Activated naive CD4-positive, alpha-beta T cell treated with anti-CD3 and anti-CD28 coated beads, Interleukin-2, amount 10 ng/mL, durations not matched to agents 7 days and 5 days (primary cell): ENCODE results near the gene PITPNC1.

Experiments used
- CTCF ChIA-PET: fragments of 350-600 bp; sonication (Branson Sonifier 250); formaldehyde crosslinking; loops from one replicate; lab custom pipeline; 2021; ENCODE audit warnings: antibody characterized with exemption; lab: Charles Lee
- DNase-seq: peaks from one replicate; pipeline ENCODE4 v3.0.0-alpha.2; 2020
- H3K27ac Mint-ChIP-seq: one replicate; pipeline ENCODE4 v1.8.0; 2021; ENCODE audit warnings: mild to moderate bottlenecking, moderate library complexity, mixed read lengths
- H3K27me3 Mint-ChIP-seq: one replicate; pipeline ENCODE4 v1.8.0; 2021; ENCODE audit warnings: mild to moderate bottlenecking, mixed read lengths
- H3K36me3 Mint-ChIP-seq: one replicate; pipeline ENCODE4 v1.8.0; 2021; ENCODE audit warnings: mixed read lengths
- H3K4me1 Mint-ChIP-seq: one replicate; pipeline ENCODE4 v1.8.0; 2021; ENCODE audit warnings: mixed read lengths
- H3K4me3 Mint-ChIP-seq: one replicate; pipeline ENCODE4 v1.8.0; 2021; ENCODE audit warnings: mild to moderate bottlenecking, moderate library complexity, mixed read lengths
- H3K9me3 Mint-ChIP-seq: one replicate; pipeline ENCODE4 v1.8.0; 2021; ENCODE audit warnings: mixed read lengths

PITPNC1 gene

DNA sequence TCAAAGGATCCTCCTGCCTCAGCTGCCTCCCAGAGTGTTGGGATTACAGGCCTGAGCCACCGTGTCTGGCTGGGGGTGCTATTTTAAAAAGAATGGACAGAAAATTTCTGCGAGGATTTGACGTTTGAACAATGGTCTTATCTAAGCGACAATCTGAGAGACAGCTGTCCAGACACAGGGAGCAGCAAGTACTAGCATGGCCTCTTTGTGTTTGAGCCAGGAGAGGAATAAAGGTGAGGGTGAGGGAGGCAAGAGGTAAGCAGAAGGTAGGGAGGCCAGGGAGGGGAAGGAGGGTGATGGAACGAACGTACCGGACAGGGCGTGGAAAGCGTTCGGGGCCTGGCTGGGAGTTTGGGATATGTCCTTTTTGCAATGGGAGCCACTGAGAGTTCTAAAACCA is 59.2 kb downstream of the PITPNC1 start:
- Mint-ChIP-seq H3K27ac (peak overlapping the region; percentile 98), H3K27me3 (no peaks in the 10 kb centered on the region), H3K9me3 (peaks cover 6% of the 10 kb centered on the region), H3K4me3 (no peak overlapping the region), H3K36me3 (peaks cover 33% of the 10 kb centered on the region), H3K4me1 (peaks cover 95% of the 10 kb centered on the region)
- no peak for DNase-seq
- CTCF ChIA-PET: interaction anchor here (1.0 to 1.1 kb wide), 2 partner anchors 14 to 49 kb away, joined by 3 read pairs; no protein-coding TSS in a partner anchor

DNA sequence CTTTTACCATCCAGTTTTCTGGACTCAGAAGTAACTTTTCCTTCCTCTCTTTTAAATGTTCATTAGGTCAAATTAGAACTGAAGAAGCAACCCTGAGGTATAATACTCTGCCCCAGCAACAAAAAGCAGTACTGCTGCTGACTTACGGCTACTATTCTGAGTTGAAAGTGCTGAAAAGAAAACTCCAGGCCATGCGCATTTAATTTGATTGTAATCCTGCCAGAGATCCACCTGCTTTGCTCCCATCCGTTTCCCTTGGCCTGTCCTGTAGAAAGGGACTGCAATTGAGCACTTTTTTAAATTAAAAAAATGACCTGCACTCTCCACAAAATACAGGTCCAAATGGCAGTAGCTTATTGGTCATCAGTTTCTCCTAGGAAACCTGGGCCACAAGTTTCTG is 61.6 kb downstream of the PITPNC1 start:
- DNase-seq: no peak
- peaks cover 24% of the 10 kb centered on the region for H3K36me3 Mint-ChIP-seq
- peak overlapping the region; percentile 67 for H3K27ac Mint-ChIP-seq
- no peak overlapping the region for H3K4me3 Mint-ChIP-seq
- CTCF ChIA-PET: interaction anchor here (1.0 to 5.0 kb wide), 3 partner anchors 37 to 52 kb away, joined by 3 to 24 read pairs (median 4); no protein-coding TSS in a partner anchor
- no peaks in the 10 kb centered on the region for H3K9me3 Mint-ChIP-seq
- H3K27me3 Mint-ChIP-seq: no peaks in the 10 kb centered on the region
- peaks cover 91% of the 10 kb centered on the region for H3K4me1 Mint-ChIP-seq

DNA sequence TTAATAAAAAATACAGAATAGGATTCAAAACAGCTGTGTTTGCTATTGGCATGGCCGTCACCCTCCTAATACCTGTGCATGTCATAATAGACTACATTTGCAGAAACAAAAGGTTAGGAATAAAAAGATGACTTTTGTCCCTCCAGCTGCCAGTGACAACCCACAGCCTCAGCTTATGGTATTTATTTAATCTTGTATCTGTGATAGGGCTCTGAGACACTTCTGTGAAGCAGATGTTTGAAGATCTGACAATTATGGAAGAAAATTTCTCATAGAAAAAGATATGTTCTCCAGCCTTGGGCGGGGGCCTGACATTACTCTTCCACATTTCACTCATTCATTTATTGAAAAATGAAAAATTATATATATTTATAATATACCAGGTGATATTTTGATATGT is 62.2 kb downstream of the PITPNC1 start:
- CTCF ChIA-PET: interaction anchor here (1.0 to 5.0 kb wide), 2 partner anchors 36 to 53 kb away, joined by 4 to 24 read pairs; no protein-coding TSS in a partner anchor
- Mint-ChIP-seq H3K9me3 (no peaks in the 10 kb centered on the region), H3K36me3 (peaks cover 28% of the 10 kb centered on the region), H3K27me3 (no peaks in the 10 kb centered on the region), H3K4me1 (peaks cover 90% of the 10 kb centered on the region), H3K4me3 (no peak overlapping the region), H3K27ac (peak overlapping the region; percentile 100)
- DNase-seq: no peak

DNA sequence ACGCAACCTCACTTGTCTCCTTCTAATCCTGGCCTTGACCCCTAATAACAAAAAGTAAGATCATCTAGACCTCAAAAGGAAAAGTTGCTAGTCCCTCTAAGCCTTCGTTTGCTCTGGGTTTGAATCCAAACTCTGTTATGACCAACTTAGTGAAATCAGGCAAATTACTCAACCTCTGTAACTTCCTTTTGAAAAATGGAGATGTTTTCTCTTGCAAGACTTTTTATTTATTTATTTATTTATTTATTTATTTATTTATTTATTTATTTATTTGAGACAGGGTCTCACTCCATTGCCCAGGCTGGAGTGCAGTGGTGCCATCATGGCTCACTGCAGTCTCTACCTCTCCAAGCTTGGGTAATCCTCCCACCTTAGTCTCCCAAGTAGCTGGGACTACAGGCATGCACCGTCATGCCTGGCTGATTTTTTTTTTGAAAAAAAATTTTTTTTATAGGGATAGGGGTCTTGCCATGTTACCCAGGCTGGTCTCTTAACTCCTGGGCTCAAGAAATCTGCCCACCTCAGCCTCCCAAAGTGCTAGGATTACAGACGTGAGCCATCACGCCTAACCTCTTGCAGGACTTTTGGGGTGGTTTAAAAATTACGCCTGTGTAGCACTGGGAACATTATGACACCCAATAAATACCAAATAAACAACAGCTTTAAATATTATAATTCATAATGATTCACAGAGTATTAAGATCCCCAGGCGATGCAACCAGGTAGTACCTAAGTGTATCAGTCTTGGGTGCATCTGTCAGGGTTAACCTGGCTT is 63.4 kb downstream of the PITPNC1 start:
- H3K4me3 Mint-ChIP-seq: peak overlapping the region; percentile 77
- H3K4me1 Mint-ChIP-seq: peaks cover 86% of the 10 kb centered on the region
- H3K9me3 Mint-ChIP-seq: no peaks in the 10 kb centered on the region
- CTCF ChIA-PET: interaction anchor here (0.9 to 5.0 kb wide), 12 partner anchors 9 to 162 kb away, joined by 4 to 35 read pairs (median 7); no protein-coding TSS in a partner anchor
- no peaks in the 10 kb centered on the region for H3K27me3 Mint-ChIP-seq
- DNase-seq: no peak
- H3K36me3 Mint-ChIP-seq: peaks cover 30% of the 10 kb centered on the region
- peak overlapping the region; percentile 100 for H3K27ac Mint-ChIP-seq

DNA sequence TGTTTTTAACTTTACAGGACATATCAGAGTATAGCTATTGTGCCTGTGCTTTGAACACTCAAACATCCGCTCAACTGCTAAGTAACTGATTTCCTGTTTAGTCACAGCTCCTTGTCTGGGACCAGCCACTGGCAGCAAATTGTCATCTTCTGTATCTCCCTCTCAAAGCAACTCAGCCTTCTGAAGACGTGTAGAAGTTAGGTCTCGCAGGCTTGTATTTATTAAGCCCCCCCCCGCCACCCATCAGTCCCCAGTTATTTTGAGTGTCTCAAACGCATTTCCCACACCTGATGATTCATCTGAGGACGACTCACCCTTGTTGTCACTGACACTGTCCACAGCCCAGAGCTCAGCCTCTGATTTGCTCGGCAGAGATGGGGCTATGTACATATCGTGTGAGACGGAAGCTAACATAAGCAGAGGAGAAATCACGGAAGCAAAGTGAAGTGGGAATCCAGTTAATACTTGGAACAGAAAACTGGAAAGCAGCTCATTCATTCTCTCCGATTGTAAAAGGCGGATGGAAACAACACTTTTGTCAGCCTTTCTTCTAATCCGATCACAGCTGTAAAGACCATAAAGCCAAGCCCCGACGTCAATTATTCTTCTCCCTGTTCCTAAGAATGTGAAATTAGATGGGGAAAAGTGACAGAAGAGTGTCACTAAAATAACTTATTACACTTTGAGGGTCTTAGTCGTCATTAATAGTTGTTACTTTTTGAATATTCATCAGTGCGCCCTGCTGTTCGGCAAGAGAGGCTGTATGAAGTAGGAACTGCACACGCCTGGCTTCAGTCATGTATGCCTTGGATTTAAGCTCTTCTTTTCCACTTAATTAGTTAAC is 64.2 kb downstream of the PITPNC1 start:
- no peaks in the 10 kb centered on the region for H3K9me3 Mint-ChIP-seq
- peaks cover 82% of the 10 kb centered on the region for H3K4me1 Mint-ChIP-seq
- DNase-seq: peak; percentile 80
- H3K4me3 Mint-ChIP-seq: peak overlapping the region; percentile 77
- H3K27me3 Mint-ChIP-seq: no peaks in the 10 kb centered on the region
- H3K36me3 Mint-ChIP-seq: peaks cover 33% of the 10 kb centered on the region
- peak overlapping the region; percentile 100 for H3K27ac Mint-ChIP-seq
- CTCF ChIA-PET: interaction anchor here (0.9 to 5.0 kb wide), 15 partner anchors 8 to 162 kb away, joined by 3 to 35 read pairs (median 6); no protein-coding TSS in a partner anchor

DNA sequence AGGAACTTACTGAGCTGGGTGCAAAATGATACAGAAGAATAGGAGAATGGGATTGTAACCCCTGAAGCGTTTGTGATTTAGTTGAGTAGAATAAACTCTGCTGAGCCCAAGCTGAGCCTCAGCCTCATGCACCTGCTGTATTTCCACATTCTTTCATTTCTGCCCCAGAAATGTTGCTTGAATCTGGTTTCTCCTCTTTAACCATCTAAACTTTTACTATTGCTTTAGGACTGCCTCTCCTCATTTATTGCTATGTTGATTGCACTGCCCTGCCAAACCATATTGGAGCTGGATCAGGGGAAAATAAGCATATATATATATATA is 64.8 kb downstream of the PITPNC1 start:
- H3K36me3 Mint-ChIP-seq: peaks cover 30% of the 10 kb centered on the region
- CTCF ChIA-PET: interaction anchor here (1.0 to 5.0 kb wide), 13 partner anchors 8 to 161 kb away, joined by 3 to 35 read pairs (median 6); no protein-coding TSS in a partner anchor
- H3K27ac Mint-ChIP-seq: peak overlapping the region; percentile 100
- no peaks in the 10 kb centered on the region for H3K27me3 Mint-ChIP-seq
- peaks cover 76% of the 10 kb centered on the region for H3K4me1 Mint-ChIP-seq
- no peaks in the 10 kb centered on the region for H3K9me3 Mint-ChIP-seq
- H3K4me3 Mint-ChIP-seq: peak overlapping the region; percentile 77
- no peak for DNase-seq

DNA sequence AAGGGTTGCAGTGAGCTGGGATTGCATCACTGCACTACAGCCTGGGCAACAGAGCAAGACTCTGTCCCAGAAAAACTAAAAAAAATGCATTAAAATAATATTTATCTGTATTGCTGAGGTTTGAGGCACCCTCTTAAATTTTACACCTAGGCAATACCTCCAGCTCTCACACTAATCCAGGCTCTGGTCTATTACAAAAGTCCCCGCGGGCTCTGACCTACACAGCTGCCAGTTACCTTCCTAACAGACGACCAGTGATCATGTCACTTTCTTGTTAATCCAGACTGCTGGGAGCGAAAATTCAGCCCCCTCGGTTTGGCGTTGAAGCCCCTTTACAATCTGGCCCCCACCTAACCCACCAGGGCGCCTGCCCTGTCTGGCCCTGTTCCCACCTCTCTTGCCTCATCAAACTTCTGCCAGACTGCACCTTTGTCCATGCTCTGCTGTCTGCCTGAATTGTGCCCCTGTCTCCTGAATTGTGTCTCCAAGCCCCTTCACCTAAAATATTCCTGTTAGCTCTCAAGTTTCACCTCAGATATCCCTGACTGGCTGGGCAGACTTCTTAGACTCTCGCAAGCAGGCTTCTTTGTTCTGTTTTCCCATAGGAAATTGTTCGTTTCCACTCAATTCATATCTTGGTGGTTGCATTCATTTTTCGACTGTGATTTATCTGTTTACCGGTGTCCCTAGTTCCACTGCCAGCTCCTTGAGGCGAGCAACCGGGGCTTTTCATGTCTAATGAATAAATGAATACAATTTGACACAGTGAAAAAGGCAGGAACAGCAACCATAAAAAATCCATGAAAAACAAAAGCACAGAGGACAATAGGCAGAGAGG is 65.9 kb downstream of the PITPNC1 start:
- Mint-ChIP-seq H3K9me3 (no peaks in the 10 kb centered on the region), H3K27ac (peak overlapping the region; percentile 79)
- CTCF ChIA-PET: interaction anchor here (0.6 to 5.0 kb wide), 7 partner anchors 13 to 69 kb away, joined by 4 to 35 read pairs (median 6); no protein-coding TSS in a partner anchor

DNA sequence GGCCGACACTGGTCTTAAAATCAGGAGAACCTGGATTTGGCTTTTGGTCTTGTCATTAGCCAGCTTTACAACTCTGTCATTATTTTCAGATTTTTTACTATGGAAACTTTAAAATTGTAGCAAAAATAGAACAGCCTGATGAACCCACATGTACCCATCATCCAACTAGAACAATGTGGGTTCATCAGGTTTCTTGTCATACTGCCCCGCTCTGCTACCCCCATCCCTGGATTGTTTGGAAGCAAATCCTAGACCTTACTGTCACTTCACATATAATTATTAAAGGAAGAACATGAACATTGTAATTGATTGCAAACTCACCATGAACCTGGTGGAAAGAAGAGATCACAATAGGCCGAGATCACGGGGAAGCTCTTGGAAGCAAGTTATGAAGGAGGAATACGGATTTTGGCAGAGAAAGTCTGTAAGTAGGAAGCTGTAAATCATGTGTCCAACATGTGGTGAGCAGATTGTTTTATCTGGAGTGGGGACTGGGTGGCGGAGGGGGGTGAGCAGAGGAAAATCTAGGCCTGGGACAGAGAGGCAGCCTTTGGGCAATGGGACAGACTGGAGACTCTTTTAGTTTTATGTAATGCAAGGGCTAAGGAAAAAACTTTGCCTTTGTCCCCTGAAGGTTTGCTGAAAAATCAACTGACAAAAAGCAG is 67.0 kb downstream of the PITPNC1 start:
- Mint-ChIP-seq H3K4me1 (peaks cover 73% of the 10 kb centered on the region), H3K4me3 (no peak overlapping the region), H3K9me3 (no peaks in the 10 kb centered on the region), H3K27me3 (no peaks in the 10 kb centered on the region), H3K27ac (no peak overlapping the region), H3K36me3 (peaks cover 30% of the 10 kb centered on the region)
- CTCF ChIA-PET: no interaction called here
- no peak for DNase-seq

More for the DNA sequence above, 65.9 kb downstream of the PITPNC1 start:
- Mint-ChIP-seq H3K4me1 (peaks cover 73% of the 10 kb centered on the region), H3K36me3 (peaks cover 26% of the 10 kb centered on the region), H3K27me3 (no peaks in the 10 kb centered on the region), H3K4me3 (no peak overlapping the region)
- no peak for DNase-seq

DNA sequence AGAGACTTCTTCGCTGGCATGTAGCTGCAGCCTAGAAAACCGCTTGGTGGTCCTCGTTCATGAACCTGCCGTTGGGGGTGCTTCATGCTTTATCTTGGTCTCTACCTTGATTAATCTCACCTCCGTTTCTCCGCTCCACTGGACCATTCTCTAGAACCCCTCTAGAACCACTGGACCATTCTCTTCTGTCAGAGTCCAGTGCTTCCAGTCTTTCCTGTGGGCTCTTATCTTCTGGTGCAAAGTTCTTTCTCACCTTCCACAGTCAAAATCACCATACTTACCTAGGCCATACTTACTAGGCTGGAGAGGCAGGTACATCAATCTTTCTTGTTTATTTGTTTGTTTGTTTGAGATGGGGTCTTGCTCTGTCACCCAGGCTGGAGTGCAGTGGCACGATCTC is 71.4 kb downstream of the PITPNC1 start:
- CTCF ChIA-PET: interaction anchor here (1.5 kb wide), 1 partner anchor 27 kb away, joined by 5 read pairs; no protein-coding TSS in a partner anchor
- Mint-ChIP-seq H3K36me3 (peaks cover 48% of the 10 kb centered on the region), H3K9me3 (peaks cover 2% of the 10 kb centered on the region), H3K4me1 (peaks cover 77% of the 10 kb centered on the region), H3K27me3 (no peaks in the 10 kb centered on the region), H3K27ac (peak overlapping the region; percentile 69), H3K4me3 (no peak overlapping the region)
- DNase-seq: no peak

DNA sequence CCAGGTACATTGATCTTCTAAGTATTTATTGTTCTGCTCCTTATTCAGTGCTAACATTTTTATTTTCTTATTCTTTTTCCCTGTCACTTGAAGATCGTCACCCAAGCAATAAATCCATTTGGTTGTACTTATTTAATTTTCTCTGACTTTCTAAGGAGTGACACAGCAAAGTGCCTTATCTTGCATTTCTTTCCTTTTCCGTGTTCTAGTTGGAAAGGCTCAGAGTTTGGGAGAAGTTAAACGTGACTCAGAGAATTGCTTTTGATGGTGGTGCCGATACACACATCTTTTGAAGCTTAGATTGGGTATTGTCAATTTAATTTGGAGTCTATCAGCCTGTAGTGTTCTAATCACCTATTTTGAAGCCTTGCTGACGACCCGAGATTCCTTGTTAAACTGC is 72.0 kb downstream of the PITPNC1 start:
- CTCF ChIA-PET: interaction anchor here (0.8 to 1.6 kb wide), 4 partner anchors 8 to 62 kb away, joined by 3 to 7 read pairs (median 4); no protein-coding TSS in a partner anchor
- H3K4me1 Mint-ChIP-seq: peaks cover 81% of the 10 kb centered on the region
- H3K36me3 Mint-ChIP-seq: peaks cover 47% of the 10 kb centered on the region
- DNase-seq: no peak
- H3K4me3 Mint-ChIP-seq: peak overlapping the region; percentile 47
- H3K27ac Mint-ChIP-seq: peak overlapping the region; percentile 100
- no peaks in the 10 kb centered on the region for H3K27me3 Mint-ChIP-seq
- H3K9me3 Mint-ChIP-seq: peaks cover 2% of the 10 kb centered on the region

DNA sequence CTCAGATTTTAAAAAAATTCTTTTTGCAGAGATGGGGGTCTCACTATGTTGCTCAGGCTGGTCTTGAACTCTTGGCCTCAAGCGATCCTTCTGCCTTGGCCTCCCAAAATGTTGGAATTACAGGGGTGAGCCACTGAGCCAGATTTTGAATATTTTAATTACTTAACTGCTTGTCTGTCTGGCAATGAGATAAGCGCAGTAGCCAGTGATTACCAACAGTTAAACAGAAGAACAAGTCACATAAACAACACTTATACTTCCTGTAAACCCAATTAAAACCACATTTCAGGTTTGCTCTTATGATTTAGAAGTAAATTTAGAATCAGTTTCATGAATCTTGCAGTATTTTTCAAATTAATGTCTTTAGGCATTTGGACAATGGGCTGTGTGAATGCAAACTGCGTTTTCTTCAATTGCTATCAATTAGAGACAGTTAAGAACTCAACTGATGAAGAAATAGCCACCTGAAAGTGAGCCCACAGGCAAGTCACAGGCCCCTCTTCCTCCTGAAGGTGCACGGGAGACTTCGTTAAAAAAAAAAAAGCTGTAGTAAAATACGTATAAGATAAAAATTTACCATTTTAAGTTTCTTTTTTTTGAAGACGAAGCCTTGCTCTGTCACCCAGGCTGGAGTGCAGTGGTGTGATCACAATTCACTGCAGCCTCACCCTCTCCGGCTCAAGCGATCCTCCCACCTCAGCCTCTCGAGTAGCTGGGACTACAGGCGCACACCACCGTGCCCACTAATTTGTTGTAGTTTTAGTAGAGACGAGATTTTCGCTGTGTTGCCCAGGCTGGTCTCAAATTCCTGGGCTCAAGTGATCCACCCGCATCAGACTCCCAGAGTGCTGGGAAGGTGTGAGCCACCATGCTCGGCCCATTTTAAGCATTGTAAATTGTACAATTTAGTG is 73.0 kb downstream of the PITPNC1 start:
- CTCF ChIA-PET: interaction anchor here (0.8 to 1.6 kb wide), 6 partner anchors 9 to 71 kb away, joined by 3 to 10 read pairs (median 5); no protein-coding TSS in a partner anchor
- Mint-ChIP-seq H3K4me1 (peaks cover 82% of the 10 kb centered on the region), H3K9me3 (peaks cover 2% of the 10 kb centered on the region), H3K27me3 (no peaks in the 10 kb centered on the region), H3K36me3 (peaks cover 42% of the 10 kb centered on the region), H3K27ac (peak overlapping the region; percentile 100), H3K4me3 (peak overlapping the region; percentile 47)
- DNase-seq: no peak
